ENCODE measurements around the gene ANXA11.

DNA sequence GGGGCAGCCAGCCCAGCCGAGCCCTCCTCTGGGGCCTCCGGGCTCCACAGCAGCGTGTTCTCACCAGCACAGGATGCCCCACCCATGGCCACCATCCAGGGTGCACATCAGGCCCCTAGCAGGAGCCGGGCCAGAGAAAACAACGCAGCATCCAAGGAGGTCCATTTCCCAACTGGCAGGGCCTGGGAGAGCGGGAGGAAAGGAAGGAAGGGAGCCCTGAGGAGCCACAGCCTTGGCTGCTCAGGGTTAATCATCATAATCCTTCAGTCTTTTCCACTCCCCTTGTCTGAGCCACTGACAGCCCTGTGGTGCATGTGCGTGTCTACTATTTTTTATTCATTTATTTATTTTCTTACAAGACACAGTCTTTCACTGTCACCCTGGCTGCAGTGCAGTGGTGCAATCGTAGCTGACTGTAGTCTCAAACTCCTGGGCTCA, 69.2 kb downstream of the ANXA11 start:
- TF ChIP-seq CTCF (IDR thresholded peaks at IDR 0.05) (no peak), POLR2A (IDR thresholded peaks at IDR 0.05) (no peak)
